SHP77 (cell line): ENCODE results near the gene TTC7B.
A peak's percentile ranks its signal among the peaks of the same experiment; 100 is the strongest.
"Not testable (repeated sequence)": the region's sequence is repeated elsewhere in the genome, so short reads cannot be mapped to it uniquely, and the experiment has no call there.

Experiments used
- DNase-seq, 2 experiments: peaks; one replicate each; lab custom pipeline; 2025; lab: John Stamatoyannopoulos, UW

The TTC7B gene

DNA sequence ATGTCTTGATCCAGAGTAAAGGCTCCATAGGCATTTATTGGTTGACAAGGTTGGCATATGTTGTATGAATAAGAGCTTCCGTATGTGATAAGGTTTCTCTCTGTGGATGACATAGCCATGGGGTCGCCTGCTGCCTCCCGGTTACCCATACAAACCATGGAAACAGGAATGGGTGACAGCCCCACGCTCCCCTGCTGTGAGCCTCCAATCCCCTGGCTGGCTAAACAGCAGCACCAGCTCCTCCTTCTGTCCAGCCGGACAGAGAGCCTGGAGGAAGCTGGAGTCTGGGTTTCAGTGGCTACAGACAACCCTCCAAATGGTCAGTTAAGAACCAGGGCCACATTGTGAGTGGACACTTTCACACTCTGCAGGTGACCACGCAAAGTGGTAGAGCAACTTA is 288.3 kb downstream of the TTC7B start:
- DNase-seq = no peak

DNA sequence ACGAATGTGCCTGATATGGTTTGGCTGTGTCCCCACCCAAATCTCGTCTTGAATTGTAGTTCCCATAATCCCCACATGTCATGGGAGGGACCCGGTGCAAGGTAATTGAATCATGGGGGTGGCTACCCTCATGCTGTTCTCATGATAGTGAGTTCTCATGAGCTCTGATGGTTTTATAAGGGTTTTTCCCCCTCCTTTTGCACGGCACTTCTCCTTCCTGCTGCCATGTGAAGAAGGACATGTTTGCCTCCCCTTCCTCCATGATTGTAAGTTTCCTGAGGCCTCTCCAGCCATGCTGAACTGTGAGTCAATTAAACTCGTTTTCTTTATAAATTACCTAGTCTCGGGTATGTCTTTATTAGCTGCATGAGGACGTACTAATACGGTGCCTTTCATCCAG is 289.7 kb downstream of the TTC7B start:
- DNase-seq = not testable (repeated sequence)

GRCh38 chr14:90525353-90526028 is 290.7 kb downstream of the TTC7B start:
- DNase-seq = not testable (repeated sequence)

DNA sequence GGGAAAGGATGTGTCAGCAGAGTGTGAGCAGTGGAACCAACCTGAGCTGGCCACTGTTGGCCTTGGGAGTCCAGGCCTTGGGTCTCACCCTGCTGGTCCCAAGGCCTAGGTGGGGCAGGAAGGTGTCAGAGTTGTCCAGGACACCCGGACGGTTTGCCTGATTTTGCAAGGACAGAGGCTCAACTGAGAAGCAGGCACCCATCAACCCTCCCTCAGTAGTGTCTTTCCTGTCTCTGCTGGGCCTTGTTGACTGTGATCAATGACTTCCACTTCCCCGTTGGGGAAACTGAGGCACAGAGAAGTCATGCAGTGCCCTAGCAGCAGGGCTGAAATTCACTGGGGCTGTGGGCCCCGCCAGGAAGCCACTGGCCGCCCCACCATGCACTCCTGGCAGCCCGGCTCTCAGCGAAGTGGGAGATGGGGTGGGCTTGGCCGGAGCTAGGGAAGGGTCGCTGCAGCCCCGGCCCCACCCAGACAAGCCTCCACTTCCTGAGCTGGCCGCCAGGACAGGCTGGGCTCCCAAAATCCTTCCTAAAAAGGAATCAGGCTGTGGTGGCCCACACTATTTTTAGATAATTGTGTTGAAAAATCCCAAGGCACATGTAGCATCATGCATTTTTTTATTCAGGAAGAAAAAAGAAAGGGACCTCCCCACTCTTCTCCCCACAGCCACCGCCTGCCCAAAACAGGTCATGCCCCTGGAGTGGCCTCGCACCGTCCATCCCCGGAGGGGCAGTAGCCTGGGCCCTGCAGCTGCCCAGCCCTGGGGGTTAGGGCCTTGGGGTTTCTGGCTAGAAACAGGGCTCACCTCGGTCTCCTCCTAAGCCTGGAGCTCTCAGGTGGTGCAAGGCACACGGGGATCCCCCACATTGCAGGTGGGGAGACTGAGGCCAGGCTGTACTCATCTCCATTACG is 292.0 kb downstream of the TTC7B start:
- DNase-seq = no peak

DNA sequence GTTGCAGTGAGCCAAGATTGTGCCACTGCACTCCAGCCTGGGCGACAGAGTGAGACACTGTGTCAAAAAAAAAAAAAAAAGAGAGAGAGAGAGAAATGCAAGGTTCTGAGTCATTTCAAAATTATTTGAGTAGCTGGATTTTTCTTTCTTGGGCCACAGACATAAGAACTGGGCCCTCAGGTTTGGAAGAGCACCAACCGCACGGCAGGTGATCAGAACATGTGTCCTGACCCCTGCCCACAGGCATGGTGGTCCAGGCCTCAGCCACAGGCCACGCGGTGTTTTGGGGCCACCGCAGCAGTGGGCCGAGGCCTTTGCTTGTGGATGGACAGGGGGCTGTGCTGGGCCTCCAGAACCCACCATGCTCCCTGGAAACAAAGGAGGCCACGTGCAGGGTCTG is 292.7 kb downstream of the TTC7B start:
- DNase-seq = no peak

DNA sequence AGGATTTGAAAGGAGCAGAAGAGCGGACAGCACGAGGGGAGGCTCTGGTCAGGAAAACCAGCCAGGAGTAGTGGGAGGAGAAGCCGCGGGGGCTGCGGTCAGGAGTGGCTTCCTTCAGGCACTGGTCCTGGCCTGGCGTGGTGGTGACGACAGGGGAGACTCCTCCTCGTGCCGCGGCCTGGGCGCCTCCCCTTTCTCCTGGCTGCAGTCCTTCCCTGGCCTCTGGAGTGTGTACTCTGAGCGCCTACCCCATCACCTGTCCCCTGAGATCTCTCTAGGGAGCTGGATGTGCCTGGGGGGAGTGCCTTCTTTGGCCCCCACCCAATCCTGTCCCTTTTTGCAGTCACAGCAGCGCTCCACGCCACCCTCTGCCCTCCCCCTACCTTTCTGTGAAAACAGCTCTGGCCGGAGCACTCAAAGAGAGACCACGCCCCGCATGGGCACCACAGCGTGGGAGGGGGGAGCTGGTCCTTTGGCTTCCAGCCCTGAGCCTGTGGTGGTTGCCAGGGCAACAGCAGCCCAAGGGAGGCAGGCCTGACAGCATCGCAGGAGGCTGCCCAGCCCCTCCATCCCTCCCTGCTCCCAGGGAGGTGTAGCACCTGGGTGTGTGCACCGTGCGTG is 293.5 kb downstream of the TTC7B start:
- DNase-seq = peak; percentile 58 to 66

GRCh38 chr14:90521930-90522483 is 294.2 kb downstream of the TTC7B start:
- no peak for DNase-seq

GRCh38 chr14:90521084-90521929 is 294.9 kb downstream of the TTC7B start:
- no peak for DNase-seq

DNA sequence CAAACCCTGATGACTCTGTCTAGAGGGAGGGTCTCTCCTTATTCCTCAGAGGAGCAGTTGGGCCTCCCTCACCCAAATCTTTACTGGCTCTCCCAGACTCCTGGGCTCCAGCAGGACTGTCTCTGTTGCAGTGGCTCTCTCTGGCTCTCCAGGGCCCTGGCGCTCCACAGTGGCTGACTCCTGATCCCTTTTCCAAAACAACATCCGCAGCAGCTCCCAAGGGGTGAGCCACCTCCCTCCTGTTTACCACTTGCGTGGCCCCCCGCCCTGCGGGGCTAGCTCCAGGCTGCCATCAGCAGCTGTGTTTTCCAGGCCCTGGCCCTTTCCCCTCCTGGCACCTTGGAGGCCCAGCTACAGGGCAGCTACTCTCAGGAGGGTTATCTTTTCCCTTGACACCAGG is 295.9 kb downstream of the TTC7B start:
- no peak for DNase-seq

GRCh38 chr14:90519262-90519920 is 296.8 kb downstream of the TTC7B start:
- DNase-seq = peak in 1 of 2 experiments; percentile 18

GRCh38 chr14:90518941-90519256 is 297.3 kb downstream of the TTC7B start:
- peak; percentile 13 to 56 for DNase-seq

DNA sequence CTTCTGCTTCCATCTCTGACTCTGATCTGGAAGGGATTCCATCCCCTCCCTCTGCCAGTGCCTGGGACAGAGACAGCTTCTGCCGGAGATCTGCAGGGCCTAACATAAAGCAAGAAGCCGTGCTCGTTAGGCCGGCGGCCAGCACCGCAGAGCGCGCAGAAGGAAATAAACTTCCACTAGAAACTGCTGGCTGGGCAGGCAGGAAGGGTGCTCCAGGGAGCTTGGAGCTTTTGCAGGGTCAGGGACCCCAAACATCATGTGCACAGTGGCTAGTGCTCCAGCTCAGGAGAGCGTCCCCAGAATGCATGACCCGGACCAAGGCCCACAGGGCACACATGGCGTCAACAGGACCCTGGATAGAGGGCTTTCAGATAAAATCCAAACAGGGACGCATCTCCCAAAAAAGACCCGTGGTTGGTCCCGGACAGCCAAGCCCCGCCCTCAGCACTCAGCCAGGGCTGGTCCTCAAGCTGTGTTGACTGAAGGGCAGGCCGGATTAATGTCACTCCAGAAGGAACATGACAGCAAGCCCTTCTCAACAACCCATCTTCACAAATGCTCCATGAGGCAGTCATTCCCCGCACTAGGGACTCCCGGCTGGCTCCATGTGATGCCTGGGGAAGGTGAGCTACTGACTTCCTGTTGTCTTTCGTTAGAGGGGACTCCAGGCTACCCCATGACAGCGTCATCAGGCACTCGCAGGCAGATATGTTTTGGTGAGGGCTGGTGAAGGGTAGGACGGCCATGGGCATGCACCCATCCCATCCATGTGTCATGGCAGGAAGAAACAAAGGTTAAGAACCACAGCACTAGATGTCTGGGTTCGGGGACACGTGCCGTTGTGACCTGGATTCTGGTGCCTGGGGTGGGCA is 297.9 kb downstream of the TTC7B start:
- peak in 1 of 2 experiments; percentile 26 for DNase-seq

- DNase-seq = no peak
Observed at GRCh38 chr14:90517076-90517841, 299.0 kb downstream of the TTC7B start.

GRCh38 chr14:90514566-90514965 is 301.7 kb downstream of the TTC7B start:
- no peak for DNase-seq

GRCh38 chr14:90514015-90514398 is 302.2 kb downstream of the TTC7B start:
- peak; percentile 71 to 86 for DNase-seq

GRCh38 chr14:90513161-90514014 is 302.8 kb downstream of the TTC7B start:
- DNase-seq = peak; percentile 94 to 96

GRCh38 chr14:90512329-90512991 is 303.8 kb downstream of the TTC7B start:
- peak in 1 of 2 experiments; percentile 26 for DNase-seq

DNA sequence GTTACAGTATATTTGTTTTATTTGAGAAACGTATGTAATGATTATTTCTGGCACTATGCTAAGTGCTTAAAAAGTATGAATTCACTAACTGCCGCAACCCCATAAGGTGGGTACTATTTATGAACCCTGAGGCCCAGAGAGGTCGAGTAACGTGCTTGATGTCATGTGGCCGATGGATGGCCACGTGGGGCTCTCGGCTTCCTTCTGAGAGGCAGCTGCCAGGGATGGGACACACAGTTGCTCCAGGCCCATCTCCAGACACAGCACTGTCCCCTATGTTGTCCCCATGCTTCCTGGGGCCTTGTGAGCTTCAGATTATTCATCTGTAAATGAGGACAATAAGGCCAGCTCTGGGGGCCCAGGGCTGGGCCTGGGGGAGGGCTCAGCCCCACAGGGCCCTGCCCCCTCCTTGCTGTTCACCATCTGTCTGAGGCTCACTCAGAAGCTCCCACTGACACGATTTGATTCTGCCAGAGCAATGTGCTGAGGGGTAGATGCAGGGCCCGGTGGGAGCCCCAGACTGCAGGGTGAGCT is 304.4 kb downstream of the TTC7B start:
- DNase-seq = no peak
